ENCODE data around the gene UBAC2.

UBAC2 gene

DNA sequence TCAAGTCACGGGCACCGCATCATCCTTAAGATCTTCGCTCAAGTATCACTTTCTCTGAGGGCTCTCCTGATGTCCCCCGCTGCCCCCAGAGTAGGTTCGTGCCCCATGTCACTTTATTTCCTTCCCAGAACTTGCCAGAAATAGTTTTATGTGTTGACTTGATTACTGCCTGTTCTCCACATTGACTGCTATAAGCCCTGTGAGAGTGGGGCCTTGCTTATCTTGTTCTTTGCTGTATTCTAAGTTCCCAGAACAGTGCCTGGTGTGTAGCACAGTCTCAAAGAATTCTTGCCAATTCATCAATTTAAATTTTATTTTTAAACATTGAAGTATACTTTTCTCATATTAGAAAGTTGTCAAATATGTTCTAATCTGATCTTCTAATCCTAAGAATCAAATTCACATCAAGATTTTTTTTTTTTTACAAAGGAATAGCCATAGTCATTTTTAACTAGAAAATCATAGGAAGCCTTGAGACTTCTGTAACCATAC lies 138.6 kb downstream of the UBAC2 start:
- no peak for DNase-seq (ENCODE audit: low read depth)

- DNase-seq (ENCODE audit: low read depth) = no peak
Observed at GRCh38 chr13:99339736-99340397, 139.2 kb downstream of the UBAC2 start.

DNA sequence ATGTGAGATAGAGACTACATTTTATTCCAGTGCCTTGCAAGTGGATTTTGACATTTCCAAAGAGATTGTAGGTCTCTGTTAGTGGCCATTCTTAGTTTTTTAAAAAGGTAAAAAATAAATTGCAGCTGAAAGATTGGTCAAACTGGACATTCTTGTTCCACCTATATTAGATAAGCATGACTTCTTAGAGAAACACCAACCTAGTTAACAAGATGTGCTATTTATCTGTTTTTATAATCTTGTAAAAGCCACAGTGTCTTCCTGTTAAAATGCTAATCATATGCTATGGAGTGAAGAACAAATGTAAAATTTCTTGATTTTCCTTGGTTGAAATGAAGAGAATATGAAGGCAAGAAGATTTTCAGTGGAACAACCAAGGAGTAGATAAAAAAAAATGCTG lies 140.0 kb downstream of the UBAC2 start:
- no peak for DNase-seq (ENCODE audit: low read depth)

GRCh38 chr13:99341969-99342722 lies 141.5 kb downstream of the UBAC2 start:
- DNase-seq (ENCODE audit: low read depth) = no peak

- no peak for DNase-seq (ENCODE audit: low read depth)
Observed at GRCh38 chr13:99342723-99343315, 142.2 kb downstream of the UBAC2 start.

DNA sequence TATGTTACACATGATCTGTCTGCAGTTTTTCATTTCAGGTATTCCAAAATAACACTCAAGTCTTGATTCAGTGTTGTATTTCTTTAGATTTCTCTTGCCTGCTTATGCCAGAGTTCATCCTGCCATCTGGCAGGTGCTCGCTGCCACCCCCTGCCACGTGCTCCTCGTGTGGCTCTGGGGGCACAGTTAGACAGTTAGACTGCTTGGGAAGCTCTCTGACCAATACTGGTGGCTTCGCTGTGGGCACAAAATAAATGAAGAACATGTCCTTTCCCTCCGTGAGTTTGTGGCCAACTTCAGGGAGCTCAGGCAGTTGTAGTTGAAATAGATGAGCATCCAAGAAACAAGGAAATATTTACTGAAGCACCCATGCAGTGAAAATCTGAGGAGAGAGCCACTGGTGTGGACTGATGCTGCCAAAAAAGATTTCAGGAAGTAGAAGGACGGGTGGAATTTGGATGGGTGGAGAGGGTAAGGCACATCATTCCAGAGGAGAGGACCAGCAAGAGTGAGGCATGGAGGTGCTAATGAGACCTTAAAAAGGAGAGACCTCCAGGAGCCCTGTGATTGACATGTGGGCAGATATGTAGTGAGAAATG lies 144.1 kb downstream of the UBAC2 start:
- no peak for DNase-seq (ENCODE audit: low read depth)

DNA sequence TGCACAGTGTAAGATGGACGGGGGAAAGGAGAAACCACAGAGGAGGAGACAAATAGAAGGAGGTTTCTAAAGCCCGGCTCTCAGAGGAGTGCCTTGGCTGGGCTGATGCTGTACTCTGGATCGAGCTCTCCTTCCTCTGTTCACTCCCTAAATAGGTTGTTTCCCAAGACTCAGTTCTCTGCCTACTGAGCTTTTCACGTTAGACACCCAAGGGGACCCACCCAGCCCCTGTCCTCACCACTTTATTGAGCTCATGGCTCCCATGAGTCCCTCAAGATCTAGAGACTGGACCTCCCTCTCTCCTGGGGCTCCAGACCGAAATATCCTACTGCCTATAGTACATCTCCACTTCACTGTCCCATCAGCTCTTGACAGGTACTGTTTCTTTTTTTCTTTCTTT lies 144.7 kb downstream of the UBAC2 start:
- no peak for DNase-seq (ENCODE audit: low read depth)

DNA sequence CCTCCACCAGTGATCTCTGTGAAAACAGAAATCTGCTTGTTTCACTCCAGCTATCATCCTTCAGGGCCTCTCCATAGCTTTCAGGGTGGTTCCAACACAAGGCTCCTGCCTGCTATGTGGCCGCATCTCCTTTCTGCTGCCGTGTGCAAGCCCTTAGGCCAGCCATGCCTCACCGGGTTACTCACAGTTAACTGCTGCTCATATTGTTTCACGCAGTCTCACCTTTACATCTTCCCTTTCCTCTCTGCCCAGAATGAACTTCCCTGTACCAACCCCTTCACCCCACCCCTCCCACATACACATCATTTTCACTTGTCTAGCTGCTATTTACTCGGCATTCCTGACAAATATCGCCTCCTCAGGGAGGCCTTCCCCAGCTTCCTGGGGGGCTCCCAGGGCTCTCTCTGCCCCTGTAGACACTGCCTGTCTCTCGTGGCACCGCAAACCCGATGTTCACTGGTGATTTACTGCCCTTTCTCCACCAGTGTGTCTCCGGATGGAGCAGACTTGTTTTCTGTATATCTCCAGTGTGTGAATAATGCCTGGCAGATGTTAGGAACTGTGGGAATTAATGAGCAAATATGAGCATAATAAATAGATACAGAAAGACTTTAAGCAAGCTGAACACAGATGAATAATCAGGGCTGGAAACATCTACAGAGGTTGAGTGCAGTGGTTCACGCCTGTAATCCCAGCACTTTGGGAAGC lies 145.8 kb downstream of the UBAC2 start:
- DNase-seq (ENCODE audit: low read depth) = no peak

GRCh38 chr13:99347335-99347878 lies 146.8 kb downstream of the UBAC2 start:
- DNase-seq (ENCODE audit: low read depth) = no peak

DNA sequence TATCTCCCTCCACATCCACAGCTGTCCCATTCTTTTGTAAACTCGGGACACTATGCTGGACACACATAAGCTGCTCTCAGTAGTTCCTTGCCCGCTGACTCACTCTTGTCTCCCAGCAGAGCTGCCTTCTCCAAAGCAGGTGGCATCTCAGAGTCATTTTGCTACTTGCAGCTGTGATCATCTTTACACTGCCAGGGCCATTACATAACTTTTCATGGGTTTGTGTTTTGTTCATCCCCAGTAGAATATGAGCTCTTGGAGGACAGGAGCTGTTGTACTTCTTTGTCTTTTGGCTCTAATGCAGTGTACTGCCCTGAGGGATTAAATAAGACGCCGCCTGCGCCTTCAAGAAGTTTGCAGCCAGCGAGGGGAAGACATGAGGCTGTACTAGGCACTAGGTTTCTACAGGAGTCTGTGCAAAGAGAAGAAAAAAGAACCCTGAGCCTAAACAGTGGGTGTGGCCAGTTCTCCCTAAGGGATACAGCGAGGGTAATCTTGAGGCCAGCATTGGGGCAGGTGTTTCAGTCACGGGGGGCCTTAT lies 147.3 kb downstream of the UBAC2 start:
- no peak for DNase-seq (ENCODE audit: low read depth)

- no peak for DNase-seq (ENCODE audit: low read depth)
Observed at GRCh38 chr13:99350191-99350590, 149.5 kb downstream of the UBAC2 start.

GRCh38 chr13:99351772-99352171 lies 151.1 kb downstream of the UBAC2 start:
- no peak for DNase-seq (ENCODE audit: low read depth)

DNA sequence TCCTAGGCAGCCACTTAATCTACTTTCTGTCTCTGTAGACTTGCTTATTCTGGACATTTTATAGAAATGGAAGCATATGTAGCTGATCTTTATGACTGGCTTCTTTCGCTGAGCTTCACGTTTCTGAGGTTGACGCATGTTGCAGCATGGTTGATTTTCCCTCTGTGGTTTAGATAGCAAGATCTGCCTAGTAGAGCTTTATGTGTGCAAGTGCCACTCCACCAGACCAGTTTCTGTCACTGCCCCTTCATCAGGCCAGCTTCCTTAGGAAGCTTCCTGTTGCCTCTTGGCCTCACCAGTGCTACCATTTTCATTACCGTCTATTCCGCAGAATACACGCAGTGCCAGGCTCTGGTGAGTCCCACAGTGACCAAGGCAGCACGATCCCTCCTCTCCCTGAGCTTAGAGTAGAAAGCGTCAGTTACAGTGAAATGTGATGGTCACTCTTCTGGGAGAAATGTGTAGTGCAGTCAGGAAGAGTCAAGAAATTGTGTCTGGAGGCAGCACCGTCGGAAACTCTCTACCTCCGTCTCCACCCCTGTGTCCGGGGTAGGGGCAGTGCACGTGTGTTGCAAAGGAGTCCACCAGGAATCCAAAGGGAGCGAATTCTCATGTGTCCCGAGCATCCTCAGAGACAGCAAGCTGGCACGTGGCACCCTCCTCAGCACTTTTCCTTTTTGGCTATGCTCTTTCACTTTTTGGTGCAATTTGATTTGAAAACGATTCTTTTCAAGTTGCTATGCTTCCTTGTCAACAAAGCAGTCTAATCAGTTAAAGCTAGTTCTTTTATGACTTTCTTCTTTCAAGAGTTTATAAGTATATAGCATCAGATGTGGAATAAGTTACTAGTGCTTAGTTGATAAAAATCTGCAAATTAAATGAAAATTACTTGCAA lies 151.9 kb downstream of the UBAC2 start:
- DNase-seq (ENCODE audit: low read depth) = no peak

- no peak for DNase-seq (ENCODE audit: low read depth)
Observed at GRCh38 chr13:99353246-99353600, 152.6 kb downstream of the UBAC2 start.

GRCh38 chr13:99353836-99354235 lies 153.2 kb downstream of the UBAC2 start:
- no peak for DNase-seq (ENCODE audit: low read depth)

DNA sequence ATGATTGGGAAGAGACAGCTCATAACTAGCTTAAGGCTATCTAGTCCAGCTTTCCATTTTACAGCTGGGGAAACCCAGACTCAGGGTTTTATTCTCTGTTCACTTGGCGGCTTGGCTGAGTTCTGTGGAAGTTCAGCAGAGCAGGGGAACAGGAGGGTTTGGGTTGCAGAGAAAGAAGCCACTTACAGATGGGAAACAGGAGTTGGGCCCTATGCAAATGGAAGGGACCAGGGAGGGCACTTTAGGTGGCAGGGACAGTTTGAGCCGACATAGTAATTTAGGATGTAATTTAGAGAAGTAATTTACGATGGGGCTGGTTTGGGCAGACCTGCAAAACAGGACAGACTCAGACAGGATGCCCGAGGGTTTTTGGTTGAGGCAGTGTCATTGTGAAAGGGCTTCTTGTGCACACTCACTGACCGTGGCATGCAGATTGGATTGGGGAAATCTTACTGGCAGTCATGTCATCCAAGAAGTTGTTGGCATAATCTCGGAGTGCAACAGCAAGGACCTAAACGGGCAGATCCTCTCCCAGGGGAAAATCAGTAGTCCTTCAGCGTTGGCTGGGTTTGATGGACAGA lies 153.8 kb downstream of the UBAC2 start:
- no peak for DNase-seq (ENCODE audit: low read depth)

DNA sequence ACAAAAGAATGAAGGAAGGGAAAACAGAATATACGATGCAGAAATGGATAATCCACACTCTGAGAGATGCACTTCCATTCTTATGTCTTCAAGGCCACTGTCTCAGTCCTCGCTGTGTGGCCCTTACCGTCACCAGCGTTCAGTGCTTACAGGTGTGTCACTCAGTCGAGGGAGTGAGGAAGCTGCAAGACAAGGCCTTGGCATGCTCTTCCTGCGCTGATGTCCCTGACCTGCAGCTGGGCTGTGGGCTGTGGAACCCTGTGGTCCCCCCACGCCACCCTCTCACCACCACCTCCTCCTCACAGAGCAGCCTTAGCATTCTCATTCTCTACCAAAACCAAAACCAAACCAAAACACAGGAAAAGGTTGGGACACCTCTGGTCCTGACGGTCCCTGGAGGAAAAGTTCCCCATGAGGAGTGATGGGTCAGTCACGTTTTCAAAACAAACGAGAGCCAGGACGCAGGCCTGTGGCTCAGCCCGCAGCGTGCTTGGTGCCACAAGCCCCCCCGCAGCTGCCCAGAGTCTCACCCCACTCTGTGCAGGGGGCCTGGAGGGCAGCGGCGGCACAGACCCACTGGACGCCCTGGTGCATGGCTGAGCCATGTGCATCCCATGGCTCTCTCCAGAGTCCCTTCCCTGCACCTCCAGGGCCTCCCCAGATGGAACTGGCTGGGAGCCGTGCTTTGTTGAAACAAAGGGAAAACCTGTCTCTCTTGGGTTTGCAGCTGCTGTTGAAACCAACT lies 154.8 kb downstream of the UBAC2 start:
- DNase-seq (ENCODE audit: low read depth) = no peak

DNA sequence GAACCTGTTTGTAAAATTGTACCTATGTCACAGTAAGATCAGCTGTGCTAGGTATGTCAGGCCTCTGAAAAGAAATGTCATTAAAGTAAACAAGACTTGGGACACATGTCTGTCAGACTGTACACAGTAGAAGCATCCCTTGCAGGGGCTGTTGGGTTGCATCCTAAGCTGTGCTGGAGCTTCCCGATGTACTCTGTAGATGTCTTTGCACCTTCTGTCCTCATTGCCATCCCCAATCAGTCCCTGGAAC lies 155.3 kb downstream of the UBAC2 start:
- DNase-seq (ENCODE audit: low read depth) = no peak

DNA sequence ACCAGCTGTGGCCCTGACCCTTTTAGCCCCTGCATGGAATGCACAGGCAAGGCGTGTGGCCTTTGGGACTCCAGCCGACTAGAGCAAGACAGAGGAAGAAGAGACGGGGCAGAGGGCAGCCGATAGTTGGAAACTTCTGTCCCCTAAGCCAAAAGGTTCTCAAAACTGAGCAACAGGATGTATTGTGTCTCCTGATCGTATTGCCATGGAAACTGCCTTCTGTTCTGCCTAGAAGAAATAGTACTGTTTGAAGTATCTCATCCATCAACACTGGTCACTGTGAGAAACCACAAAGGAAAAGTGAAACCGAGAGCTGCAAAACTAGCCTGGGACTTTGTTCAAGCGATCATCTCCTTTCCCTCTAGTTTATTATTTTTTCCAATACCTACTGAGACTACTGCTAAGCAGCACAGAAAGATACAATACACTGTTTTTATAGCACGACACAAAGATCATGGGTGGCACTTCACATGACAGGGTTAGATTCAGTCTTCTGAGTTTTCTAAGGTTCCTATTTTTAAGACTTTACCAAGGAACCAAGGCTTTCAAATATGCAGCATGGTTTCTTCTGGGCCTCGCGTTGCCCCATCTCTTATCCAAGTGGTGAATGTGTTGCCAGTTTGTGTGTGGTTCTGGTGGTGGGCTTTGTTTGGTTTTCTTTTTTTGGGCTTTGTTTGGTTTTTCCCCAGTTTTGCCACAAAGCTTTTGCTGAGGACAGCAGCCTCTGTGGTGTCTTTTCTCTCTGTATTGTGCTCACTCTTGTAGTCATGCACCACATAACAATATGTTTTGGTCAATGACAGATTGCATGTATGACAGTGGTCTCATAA lies 155.8 kb downstream of the UBAC2 start:
- peak; percentile 65 for DNase-seq (ENCODE audit: low read depth)

Data from GM04503 (cell line).